ENCODE data around the gene CDHR3.

CDHR3 gene

DNA sequence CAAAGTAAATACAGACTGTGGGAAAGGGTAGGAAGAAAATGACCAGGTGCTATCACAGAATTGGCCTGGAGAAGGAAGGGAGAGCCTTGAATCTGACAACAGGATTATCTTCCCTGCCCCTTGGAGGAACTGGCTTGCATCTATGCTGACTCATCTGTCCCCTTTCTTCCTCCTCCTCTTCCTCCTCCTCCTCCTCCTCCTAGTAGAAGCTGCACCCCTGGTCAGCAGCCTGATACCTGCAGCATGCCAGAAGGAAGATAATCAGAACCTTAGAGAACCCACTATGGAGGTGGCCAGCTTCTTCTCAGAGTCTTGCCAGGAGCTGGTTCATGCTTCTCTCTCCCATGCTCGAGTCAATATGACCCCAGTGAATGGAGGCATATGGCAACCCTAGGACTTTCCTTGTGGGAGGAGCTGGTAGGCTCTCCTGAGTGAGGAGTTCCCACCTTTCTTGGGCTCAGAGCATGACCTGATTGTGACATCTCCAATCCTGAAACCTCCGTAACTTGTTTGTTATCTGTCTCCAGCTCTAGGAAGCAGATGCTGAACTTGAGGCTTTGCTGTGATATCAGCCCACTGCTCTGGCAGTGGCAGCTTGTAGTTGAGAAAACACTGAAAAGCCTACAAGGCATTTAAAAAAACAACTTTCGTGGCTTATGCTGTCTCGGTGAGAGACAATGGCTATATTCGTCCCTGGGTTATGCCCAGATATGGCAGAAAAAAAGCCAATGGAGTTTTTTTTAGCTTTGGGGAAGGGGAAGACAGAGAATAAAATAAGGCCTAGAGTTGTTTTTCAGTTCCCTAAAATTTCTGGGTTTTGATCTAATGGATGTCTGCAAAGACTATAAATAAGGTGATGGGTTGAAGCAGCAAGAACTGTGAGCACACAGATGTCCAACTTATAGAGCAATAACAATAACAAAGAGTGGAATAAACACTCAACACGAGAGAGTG lies 60.6 kb downstream of the CDHR3 start:
- DNase-seq (ENCODE audit: low spot score): no peak

DNA sequence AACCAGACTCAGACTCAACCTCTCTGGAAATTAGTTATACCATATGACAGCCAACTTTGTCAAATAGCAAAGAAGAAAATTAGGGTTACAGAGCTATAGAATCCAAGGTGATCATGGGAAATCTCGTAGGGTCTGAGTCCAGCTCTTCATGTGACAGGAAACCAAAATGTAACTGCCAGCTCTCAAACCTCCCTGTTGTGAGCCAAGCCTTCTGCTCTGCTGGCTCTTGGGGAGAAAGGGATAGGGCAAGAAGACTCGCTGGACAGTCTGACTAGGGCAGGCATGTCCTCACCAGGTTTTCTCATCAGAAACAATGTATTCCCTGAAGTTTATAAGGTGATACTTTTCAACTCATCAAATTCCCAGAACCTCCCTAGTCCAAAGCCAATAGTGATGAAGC lies 63.0 kb downstream of the CDHR3 start:
- no peak for DNase-seq (ENCODE audit: low spot score)

DNA sequence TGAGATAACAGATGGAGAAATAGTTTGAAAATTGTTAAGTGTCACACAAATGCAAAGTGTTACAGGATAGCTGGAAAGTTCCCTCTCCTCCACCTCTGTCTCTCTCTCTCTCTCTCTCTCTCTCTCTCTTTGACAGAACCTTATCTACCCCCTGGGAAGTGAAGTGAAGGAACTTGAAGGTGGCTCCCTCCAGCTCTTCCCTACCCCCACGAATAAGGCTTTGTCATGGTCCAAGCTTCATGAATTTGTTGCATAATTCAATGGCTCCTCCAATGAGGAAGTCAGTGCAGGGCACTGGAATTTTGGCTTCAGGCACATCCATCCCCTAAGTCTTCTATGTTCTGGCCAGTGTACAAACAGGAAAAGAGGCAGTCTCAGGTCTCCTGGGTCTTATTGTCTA lies 66.4 kb downstream of the CDHR3 start:
- no peak for DNase-seq (ENCODE audit: low spot score)

DNA sequence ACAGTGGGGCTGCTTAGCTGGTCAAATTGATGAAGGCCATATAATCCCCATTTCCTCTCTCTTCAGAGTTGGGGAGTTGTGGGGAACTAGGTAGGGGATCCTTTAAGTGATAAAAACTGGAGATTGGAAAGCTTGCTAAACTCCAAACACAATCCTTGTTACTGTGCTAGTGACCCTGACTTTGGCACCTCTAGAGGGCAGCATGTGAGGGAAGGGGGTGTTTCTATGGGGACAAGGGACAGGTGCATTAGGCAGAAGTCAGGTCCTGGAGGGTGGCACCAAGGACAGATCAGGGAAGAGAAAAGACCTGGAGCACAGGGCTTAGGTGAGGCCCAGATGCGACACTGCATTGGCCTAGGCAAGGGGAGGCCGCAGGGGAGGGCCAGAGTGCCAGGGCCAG lies 66.9 kb downstream of the CDHR3 start:
- peak; percentile 46 for DNase-seq (ENCODE audit: low spot score)

DNA sequence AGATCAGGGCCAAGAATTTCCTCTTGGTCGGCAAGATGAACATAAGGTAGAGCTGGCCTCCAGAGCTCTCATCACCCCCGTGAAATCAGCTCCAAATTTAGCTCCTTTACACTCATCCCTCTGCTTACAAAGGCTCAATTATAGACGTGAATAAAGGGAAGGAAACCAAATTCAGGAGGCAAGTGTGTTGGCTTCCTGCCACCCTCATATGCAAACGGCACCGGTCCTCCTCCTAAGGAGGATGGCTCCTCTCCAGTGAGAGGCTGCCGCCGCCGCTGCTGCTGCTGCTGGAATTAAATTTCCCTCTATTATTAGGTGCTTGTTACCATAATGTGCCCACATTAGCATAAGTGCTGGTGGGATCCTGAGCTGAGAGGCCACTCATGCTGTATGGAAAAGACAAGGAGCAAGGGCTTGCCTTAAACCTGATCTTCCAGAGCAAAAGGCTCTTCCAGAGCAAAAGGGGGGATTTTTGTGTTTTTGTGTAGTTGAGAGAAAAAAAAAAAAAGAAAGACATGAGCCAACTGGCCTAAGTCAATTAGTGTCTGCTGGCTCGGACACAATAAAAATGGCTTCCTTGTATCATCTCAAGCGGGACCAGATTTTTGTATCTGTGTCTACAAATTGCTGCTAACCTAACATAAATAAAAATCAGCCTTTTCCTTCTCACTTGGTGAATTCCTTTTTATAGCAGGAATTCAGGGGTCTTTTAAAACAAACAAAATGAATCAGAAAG lies 68.4 kb downstream of the CDHR3 start:
- no peak for DNase-seq (ENCODE audit: low spot score)

DNA sequence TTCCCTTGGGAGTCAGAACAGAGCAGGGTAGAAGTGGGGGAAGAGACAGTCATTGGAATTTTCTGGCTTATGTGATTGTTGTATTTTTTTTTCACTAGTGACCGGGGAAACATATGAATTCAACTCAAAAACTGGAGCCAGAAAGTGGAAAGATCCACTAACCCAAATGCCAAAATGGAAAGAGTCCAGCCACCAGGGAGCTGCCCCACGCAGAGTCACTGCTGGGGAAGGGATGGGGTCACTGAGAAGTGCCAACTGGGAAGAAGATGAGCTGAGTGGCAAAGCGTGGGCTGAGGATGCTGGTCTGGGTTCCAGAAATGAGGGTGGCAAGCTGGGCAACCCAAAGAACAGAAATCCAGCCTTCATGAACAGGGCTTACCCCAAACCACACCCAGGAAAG lies 69.2 kb downstream of the CDHR3 start:
- DNase-seq (ENCODE audit: low spot score): no peak

DNA sequence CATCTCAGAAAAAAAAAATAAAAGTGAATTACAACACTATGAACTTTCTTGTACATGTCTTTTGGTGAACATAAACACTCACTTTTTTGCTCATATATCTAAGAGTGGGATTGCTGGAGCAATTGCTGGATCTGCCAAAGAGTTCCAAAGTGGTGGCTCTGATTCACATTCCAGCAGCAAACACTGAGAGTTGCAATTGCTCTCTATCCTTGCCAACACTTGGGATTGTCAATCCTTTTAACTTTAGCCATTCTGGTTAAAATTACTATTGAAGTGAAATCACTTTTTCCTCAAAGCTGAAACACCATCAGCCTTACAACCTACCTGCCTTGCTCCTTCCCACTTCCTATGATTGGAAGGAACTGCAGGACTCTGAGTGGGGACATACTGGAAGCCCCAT lies 70.7 kb downstream of the CDHR3 start:
- DNase-seq (ENCODE audit: low spot score): no peak

DNA sequence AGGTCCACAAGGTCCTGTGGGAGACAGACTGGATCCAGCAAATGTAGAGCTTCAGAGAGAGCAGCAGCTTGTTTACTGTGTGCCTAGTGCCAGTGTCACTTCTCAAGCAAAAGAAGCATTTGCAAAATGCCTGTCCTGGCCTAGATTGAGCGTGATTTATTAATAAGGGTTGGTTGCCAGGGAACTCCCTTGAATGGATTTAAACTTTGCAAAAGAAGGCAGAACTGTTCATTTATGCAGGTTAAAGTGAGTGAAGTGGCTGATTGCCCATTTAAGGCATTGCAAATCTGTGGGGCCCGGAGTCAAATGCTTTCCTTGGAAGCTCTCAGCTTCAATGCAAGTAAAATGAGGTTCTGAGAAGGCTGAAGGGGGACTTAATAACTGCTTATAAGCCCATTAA lies 71.3 kb downstream of the CDHR3 start:
- DNase-seq (ENCODE audit: low spot score): no peak

DNA sequence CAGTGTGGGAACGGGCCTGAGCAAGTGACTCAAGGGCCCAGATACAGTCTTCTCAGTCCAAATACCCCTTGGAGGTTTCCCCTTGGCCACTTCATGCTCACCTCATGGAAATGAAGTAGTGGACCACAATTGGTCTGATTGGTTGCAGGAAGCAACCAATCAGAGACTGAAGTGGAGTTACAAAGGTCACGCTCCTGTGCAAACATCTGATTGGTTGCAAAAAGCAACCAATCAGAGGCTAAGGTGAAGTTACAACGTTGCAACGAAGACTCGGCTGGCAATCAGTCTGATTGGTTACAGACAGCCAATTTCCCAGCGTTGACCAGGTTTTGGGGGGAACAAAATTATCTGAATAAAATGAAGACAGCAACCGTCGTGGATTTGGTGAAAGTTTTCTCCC lies 72.5 kb downstream of the CDHR3 start:
- DNase-seq (ENCODE audit: low spot score): no peak

DNA sequence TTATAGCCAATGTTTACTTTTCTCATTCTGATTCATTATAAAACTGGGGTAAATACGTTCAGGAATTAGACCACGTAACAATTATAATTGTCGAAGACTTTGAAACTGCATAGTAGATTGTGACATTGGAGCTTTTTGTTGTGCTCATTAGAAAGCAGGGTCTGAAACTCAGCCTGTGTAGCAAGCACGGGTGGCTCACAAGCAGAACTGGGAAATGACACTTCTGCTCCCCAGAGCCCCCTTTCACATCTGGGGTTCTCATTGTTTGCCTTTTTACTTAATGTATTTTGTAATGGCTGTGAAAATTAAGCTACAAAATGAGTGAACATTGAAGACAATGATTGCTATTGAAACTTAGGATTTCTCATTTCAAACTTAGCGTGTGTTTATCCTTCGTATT lies 72.9 kb downstream of the CDHR3 start:
- DNase-seq (ENCODE audit: low spot score): no peak

DNA sequence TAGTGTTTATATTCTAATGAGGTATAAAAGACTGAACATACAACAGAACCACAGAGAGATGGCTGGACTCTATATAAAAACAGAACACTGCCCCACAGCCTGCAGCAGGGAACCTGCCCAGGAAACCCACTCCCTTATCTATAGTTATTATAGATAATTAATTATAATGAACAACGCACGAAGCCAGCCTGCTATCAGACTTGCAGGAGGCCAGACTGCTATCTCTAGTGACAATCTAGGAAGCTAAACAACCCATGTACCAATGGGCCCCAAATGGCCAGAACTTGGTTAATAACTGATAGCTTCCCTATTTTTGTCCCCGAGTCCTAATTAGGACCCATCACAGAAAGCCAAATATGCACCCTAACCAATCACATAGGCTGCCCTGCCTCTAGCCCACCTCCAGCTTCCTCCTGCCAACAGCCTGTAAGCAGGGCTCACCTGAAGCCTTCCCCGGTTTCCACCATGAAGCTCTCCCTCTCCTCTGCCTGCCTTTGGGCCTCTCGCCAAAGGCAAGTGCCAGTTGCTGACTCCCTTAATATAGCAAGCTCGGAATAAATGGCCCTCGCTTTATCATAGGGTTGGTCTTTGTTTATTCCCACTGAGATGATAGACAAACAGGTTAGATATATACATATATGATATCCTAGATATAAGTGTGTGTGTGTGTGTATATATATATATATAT lies 74.6 kb downstream of the CDHR3 start:
- DNase-seq (ENCODE audit: low spot score): no peak

DNA sequence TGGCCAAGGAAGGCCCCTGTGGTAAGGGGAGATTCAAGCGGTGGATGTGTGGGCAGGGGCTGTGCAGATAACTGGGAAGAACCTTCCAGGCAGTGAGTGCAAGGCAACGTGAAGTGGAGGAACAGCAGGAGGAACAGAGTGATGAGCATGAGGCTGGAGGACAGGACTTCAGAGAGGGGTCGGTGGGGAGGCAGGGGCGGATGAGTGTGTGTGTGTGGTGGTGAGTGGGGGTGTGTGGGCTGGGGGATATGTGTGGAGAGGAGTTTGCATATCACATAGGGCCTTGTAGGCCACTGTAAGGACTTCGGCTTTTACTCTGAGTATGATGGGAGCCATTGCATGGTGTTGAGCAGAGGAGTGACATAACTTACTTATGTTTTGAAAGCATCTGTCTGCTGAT lies 75.2 kb downstream of the CDHR3 start:
- no peak for DNase-seq (ENCODE audit: low spot score)

DNA sequence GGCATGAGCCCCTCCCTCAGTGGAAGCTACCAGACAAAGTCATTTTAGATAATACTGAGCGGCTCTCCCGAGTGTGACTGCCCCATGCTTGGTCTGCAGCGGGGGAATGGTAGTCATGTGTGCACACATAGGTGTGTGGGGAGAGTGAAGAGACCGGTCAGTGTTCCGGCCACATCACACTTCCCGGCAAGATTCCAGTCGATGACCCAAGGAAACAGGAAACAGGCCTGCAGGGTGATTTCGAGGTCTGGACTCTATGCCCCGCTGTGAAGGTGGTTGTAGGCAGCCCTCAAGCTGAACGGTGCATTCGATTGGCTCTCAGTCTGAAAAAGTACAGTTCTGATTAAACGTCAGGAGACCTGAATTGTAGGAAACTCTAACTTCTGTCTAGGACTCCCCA lies 75.9 kb downstream of the CDHR3 start:
- DNase-seq (ENCODE audit: low spot score): no peak

DNA sequence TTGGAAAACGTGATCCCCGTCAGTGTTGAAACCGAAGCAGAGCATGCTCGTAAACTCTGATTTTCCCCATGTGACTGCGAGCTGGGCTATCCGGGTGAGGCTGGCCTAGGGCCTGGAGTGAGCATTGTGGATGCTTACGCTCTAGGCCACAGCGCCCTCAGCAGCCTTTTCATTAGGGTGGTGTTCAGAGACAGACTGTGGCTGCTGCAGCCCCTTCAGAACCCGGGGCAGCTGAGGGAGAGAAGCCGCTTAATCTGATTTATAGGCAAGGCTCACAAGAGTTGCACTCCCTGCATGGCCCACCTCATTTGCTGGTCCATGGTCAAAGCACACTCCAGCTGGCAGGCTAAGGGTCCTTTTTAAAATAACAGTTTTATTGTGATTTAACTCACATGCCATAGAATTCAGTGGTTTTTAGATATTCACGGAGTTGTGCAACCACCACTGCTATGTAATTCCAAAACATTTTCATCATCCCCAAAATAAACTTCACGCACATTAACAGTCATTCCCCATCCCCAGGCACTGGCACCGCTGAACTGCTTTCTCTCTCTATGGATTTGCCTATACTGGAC lies 76.5 kb downstream of the CDHR3 start:
- DNase-seq (ENCODE audit: low spot score): no peak

DNA sequence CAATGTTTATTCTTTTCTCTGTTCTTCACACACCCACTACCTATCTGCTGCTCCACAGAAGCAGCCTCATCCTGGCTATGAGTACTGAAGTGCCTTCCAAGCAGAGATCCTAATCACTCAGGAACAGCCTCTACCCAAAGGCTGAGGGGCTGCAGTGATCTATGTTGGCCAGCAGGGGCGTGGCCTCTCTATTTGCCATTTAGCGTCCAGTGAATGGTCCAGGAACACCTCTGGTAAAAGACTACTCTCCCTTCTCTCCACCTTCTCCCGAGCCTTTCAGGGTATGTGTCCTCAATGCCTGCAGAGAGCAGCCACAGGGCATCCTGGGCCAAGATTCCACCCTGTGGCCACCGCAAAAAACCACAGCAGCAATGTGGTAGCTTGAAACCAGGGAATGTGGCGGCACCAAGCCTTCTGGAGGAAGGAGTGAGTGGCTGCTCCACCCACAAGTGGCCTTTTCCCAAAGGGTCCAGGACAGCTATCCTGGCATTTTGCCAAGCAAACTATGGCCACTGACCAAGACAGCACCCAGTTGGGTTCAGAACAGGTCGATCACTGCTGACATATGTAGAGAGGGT lies 78.2 kb downstream of the CDHR3 start:
- peak; percentile 83 for DNase-seq (ENCODE audit: low spot score)

DNA sequence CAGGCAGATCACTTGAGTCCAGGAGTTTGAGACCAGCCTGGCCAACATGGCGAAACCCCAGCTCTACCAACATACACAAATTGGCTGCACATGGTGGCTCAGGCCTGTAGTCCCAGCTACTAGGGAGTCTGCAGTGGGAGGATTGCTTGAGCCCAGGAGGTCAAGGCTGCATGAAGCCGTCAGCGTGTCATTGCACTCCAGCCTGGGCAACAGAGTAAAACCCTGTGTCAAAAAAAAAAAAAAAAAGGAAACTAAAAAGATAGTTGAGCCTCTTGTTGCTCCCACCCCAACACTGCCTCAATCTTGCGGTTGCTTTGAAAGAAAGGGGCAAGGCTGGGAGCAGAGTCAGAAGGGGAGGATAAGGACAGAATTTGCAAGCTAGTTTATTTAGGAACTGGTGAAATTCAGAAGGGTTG lies 79.1 kb downstream of the CDHR3 start:
- no peak for DNase-seq (ENCODE audit: low spot score)

DNA sequence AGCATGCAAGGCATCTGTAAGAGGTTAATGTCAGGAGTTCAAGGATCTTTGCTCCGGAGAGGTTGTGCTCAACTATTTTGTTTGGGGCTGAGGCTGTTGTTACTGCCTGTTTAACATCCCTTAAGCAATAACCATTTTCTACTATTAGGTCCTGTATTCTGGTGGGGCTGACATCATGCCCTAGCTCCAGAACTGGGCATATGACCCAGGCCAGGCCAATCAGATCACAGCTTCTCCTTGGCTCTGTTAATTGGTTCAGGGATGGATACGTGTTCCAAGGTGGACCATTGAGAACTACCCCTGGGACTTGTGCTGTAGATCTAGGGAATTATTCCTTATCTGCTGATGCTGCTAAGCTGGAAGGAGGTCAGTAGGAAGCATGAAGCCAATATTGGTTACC lies 82.1 kb downstream of the CDHR3 start:
- DNase-seq (ENCODE audit: low spot score): no peak

DNA sequence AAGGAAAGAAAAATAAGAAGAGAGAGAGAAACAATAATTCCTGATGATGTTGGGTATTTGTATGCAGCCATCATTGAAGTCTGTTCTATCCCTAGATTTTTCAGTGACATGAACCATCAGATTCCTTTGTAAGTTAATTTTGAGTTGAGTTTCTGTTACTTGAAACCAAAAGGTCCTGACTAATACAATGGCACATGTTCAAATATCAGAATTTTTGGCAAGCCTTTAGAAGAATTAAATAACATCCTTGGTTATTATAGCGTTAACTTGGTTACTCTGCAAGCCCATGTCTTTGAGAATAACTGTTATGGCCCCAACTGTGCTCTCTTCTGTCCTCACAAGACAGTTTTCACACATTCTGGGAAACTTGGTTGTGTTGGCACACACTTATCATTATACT lies 82.5 kb downstream of the CDHR3 start:
- DNase-seq (ENCODE audit: low spot score): no peak

DNA sequence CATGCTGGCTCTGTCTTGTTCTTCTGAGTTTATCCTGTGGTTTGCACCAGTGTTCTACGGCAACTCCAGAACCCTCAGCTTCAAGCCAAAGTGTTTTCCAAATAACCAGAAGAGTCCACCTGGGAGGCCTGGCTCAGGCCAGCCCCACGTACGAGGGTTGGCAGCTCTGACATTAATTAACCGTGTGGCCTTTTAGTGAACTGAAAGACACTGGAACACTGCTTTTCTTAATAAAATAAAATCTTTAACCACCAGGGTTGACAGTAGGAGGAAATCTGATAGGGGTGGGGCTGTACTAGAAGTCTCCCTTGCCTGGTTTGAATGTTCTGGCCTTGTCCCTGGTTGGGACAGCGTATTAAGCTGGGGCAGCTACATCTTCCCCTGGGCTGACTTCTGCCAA lies 84.1 kb downstream of the CDHR3 start:
- no peak for DNase-seq (ENCODE audit: low spot score)

DNA sequence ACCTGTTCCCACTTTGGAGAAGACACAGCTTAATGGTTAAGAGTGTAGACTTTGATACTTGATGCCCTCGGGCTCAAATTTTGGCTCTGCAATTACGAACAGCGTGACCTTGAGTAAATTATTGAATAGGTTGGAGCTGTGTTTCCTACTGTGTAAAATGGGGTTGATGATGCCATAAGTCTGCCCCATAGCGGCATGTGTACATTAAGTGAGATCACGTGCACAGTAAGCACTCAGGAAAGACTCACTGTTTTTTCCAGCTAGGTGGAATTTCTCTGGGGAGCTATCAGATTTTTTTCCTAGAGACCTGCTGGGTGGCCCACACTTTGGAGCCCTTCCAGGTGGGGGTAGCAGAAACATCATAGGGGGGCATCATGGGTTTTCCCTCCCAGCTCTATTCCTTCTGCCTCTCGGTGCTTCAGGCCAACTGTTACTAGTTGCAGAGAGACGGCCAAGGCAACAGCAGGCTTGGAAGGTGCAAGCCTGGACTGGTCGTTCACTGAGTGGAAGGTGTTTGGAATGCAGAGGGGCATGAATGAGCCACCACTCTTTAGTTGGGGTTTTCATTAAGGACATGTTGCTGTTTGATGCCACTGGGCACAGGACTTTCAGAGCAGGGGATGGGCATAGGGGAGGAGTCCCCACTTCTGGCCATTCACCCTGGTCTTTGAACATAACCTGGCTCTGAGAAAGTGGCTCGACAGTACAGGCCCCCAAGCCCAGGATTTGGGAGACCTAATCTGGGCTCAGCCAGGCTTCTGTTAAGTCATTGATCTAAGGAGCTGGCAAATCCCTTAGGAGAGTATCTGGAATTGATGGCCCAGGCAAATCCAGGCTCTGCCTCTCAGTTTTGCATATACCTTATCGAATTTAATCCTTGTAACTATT lies 85.0 kb downstream of the CDHR3 start:
- DNase-seq (ENCODE audit: low spot score): no peak

DNA sequence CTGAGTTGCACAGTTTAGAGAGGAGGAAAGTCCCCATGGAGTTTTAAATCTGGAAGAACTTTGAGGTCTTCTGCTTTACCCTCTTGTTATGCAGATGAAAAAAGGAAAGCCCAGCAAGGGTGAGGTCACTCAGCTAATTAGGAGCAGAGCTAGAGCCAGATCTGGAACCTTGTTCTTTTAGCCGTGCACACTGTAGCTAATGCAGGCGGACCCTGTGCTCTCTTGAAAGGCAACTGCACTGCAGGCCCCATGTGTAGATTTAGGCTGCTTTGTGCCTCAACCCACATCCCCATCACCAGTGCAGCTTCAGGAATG lies 85.6 kb downstream of the CDHR3 start:
- no peak for DNase-seq (ENCODE audit: low spot score)

Data from SW480 (cell line).